DMS 273 (cell line): ENCODE results near the gene TNNT1.
"Not testable (repeated sequence)": the region's sequence is repeated elsewhere in the genome, so short reads cannot be mapped to it uniquely, and the experiment has no call there.

ENCODE experiments used
- DNase-seq: peaks from one replicate; lab custom pipeline; 2025; ENCODE audit not compliant: unreplicated experiment; lab: John Stamatoyannopoulos, UW

Gene TNNT1, protein sequence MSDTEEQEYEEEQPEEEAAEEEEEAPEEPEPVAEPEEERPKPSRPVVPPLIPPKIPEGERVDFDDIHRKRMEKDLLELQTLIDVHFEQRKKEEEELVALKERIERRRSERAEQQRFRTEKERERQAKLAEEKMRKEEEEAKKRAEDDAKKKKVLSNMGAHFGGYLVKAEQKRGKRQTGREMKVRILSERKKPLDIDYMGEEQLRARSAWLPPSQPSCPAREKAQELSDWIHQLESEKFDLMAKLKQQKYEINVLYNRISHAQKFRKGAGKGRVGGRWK

GRCh38 chr19:55149078-55150003 lies at the start of gene TNNT1:
TSS of gene TNNT1 (minus strand) at chr19:55149206. CDS start at chr19:55147157, 2,049 bp downstream.
- DNase-seq, result peak; percentile 30

DNA sequence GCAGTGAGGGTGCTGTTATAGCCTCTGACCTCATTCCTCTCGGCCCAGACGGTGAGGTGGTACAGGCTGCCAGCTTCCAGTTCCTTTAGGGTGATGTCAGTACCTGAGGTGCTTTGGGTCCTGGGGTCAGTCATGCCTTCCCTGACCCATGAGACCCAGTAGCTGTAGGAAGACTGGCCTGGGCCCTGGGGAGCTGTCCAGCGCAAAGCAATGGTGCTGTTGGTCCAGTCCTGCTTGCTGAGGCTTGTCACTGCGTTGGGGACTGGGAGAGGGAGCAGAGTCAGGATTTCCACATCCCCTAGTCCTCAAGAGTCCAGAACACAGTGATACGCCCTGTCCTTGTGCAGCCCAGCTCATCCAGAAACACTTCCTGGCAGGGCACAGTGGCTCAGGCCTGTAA lies 49.6 kb upstream of the TNNT1 start:
- no peak for DNase-seq

- DNase-seq, result peak; percentile 52
Measured at GRCh38 chr19:55197528-55197927, 48.5 kb upstream of the TNNT1 start.

DNA sequence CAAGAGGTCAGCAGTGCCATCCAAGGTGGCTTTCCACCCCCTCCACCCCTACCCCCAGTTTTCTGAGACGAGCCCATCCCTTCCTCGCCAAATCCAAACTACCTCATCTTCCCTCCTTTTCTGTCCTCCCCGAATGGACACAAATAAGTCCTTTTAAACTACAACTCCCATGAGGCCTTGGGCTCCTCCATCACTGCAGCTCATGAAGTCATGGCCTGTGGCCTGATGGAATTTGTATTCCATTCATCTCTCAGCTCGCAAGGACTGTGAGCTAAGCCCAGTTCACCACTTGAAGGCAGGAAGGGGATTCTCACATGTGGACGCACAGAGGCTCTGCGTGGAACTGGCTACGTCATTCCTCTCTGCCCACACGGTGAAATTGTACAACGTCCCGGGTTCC lies 47.8 kb upstream of the TNNT1 start:
- DNase-seq, result peak; percentile 35

GRCh38 chr19:55193481-55193880 lies 44.5 kb upstream of the TNNT1 start:
- no peak for DNase-seq

DNA sequence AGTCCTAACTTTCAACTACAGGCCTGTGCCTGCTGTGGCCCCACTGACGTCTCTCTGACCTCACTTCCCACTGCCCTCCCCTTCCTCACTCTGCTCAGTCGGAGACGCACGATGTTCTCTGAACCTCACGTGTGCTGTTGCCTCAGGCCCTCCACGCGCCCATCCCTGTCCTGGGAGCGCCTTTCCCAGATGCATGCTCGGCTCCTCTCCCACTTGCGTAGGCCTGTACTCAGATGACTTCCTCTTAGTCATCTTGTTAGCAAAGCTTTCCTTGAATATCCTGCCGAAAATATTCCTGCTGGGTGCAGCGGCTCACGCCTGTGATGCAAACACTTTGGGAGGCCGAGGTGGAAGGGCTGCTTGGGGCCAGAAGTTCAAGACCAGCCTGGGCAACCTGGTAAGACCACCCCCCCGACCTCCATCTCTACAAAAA lies 40.4 kb upstream of the TNNT1 start:
- no peak for DNase-seq

GRCh38 chr19:55188625-55189024 lies 39.6 kb upstream of the TNNT1 start:
- DNase-seq, result no peak

DNA sequence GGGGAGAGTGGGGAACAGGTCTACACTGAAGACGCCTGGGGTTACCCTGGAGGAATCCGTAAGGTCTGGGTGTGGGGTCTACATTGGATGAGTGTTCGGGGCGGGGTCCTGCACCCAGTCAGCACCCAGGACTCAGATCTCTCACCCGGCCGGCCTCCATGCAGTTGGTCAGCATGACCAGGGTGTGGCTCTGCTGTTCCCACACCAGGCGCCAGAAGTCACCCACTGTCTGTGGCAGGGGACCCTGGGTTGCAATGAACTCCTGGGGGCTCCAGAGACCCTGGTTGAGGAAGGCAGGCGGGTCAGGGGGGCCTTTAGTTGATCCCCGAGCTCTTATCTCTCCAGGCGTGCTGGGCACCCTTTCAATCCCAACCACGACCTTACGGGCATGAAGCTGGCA lies 37.1 kb upstream of the TNNT1 start:
- no peak for DNase-seq

DNA sequence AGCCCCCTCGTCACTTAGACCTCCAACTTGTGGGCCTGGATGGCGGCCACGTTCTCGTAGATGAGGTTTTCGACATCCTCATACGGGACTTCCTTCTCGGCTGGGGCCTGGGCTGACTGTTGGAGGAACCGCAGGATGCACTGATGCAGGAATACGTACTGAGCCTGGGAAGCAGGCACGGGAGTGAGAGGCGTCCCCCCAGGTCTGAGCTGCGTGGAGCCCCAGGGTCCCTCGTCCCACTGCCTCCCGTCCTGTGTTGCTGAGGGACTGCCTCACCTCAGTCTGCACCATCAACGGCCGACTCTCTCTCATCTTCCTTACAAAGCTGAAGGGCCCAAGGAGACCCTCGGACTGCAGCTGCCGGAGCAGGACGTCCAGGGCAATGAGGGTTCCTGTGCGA lies 32.7 kb upstream of the TNNT1 start:
- no peak for DNase-seq

- DNase-seq, result peak; percentile 59
Measured at GRCh38 chr19:55179606-55180484, 30.8 kb upstream of the TNNT1 start, which contains the start of gene SYT5. TSS of gene SYT5 (minus strand) at chr19:55180289. CDS start at chr19:55179041, 1,248 bp downstream.

- DNase-seq, result peak; percentile 97
Measured at GRCh38 chr19:55178781-55179599, 30.0 kb upstream of the TNNT1 start.

DNA sequence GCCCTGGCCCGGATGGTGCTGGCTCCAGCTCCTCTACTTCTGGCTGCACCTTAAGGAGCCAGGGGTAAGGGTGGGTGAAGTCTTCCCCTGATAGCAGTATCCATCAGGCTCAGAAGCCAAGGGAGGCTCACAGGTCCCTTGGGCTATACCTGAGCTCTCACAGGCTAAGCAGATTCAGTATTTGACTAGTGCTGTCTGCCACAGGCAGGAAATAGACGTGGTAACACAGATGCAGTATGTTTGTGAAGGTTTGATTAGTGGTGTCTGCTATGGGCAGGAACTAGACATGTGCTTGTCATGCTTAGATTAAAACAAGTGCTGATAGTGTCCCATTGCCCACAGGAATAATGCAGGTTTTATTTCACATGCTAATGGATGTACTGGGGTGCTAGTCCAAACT lies 27.1 kb upstream of the TNNT1 start:
- DNase-seq, result no peak

- DNase-seq, result no peak
Measured at GRCh38 chr19:55175117-55175867, 26.3 kb upstream of the TNNT1 start.

- DNase-seq, result no peak
Measured at GRCh38 chr19:55174425-55175116, 25.6 kb upstream of the TNNT1 start.

- DNase-seq, result peak; percentile 83
Measured at GRCh38 chr19:55173714-55174409, 24.9 kb upstream of the TNNT1 start.

DNA sequence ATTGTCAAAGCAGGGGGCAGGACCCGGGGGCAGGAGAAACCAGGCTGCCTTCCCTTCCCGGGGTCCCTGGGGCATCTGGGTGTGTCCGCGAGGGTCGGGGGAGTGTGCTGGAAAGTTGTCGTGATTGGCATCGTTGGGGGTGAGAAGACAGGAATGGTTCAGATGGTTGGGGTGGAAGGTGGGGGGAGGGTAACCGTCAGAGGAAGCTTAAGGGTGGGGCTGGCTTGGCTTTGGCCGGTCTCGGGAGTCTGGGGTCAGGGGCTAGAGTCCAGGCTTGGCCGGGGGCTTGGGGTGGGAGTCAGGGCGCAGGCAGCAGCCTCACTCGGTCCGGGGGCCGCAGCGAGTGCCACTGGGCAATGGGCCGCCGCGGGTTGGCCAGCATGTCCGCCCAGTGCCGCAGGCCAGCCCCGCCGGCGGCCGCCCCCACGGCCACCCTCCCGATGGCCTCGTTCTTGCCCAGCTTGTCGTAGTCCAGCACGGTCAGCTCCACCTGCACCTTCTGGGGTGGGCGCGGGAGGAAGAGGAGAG lies 24.2 kb upstream of the TNNT1 start:
- DNase-seq, result no peak

DNA sequence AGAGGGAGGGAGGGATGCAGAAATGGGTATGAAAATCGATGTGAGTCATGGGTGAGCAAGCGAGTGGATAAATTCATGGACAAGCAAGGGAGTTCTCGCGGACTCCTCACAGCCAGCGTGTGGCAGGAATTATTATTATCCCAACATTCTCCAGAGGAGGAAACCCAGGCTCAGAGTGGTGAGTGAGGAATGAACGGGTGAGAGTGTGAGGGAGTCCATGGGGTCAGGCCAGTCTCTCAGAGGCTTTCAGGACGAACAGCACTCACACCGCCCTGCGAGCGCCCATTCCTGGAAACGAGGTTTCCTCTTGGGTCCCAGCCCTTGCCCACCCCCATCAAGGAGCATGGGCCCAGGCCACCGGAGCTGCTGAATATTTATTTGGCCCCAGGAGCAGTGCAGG lies 23.7 kb upstream of the TNNT1 start:
- no peak for DNase-seq

DNA sequence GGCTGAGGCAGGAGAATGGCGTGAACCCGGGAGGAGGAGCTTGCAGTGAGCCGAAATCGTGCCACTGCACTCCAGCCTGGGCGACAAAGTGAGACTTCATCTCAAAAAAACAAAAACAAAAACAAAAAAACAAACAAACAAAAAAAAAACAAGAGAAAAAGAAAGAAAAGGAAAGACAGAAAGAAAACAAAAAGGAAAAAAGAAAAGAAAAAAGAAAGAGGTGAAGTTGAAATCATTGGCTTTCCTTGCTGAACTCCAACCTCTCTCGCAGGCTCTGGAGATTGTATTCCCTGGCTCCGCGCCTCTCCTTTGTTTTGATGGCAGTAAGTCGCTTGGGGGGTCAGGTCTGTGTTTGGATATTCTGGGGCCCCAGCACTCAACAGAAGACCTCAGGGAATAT lies 23.3 kb upstream of the TNNT1 start:
- not testable (repeated sequence) for DNase-seq
